A172 (cell line): ENCODE measurements around the gene RNF212. TPM values are rescaled to one million over a fixed set of nuclear protein-coding genes. Genes with fewer than 3 reads are reported as not detected.
A peak's percentile ranks its signal among the peaks of the same experiment; 100 is the strongest.

Source experiments
- DNase-seq: peaks from one replicate; pipeline ENCODE4 v3.0.0-alpha.2; 2015; ENCODE audit warnings: low spot score
- total RNA-seq: library from RNA; depleted of rRNA; stranded (reverse); fragments of >200 nt; shearing (Covaris generic); gene quantifications from 2 replicates; pipeline ENCODE4 v1.2.3, GENCODE V29; 2014

RNF212 gene
- total RNA-seq, 1 experiment from 2014 or later = not detected

DNA sequence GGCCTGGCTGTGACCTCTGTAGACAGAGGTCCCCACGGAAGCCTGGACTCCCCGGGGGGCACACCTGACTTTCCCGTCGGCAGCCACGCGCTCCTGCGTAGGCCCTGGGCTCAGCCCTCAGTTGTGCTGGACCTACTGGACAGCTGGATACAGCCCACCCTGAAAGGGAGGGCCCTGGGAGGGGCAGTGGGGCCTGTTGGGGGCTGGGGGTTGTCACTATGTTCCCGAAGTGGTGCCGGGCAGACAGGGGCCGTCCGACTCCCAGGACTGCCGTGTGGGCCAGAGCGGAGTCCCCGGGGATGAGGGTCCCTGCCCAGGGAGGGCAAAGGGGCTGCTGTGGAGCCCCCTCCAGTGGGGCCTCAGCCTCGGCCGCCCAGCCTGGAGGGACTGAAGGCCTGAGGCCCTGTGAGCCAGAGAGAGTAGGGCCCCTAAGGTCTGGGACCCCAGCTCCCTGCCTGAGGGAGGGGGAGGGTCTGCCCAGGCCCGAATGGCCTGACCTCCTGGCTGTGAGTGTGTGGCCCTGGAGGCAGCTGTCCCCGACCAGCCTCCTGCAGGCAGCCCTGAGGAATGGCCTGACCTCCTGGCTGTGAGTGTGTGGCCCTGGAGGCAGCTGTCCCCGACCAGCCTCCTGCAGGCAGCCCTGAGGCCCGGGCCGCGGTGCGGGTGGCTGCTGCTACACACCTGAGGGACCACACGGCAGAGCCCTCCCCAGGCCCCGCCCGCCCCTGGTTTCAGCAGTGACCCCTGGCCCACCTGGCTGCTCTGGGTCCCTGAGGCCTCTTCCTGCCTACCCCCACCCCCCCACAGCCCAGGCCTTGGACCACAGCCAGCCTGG lies 76.2 kb downstream of the RNF212 start:
- DNase-seq = no peak

DNA sequence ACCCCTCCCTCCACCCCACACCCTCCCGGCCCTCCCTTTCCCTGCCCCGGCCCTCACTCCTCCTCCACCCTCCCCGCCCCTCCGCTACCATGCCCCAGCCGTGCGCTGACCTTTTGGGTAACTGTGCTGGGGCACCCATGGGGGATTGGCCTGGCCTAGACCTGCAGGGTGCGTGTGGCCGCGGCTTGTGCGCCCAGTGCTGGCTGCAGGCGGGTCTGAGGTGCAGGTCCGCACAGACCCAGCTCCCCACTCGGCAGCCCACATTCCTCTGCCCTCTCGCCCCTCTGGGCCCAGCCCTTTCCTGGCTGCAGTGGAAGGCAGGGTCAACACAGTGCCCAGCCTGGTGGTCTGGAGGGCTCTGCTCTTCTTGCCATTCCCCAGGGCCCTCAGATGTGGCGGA lies 77.3 kb downstream of the RNF212 start:
- no peak for DNase-seq

DNA sequence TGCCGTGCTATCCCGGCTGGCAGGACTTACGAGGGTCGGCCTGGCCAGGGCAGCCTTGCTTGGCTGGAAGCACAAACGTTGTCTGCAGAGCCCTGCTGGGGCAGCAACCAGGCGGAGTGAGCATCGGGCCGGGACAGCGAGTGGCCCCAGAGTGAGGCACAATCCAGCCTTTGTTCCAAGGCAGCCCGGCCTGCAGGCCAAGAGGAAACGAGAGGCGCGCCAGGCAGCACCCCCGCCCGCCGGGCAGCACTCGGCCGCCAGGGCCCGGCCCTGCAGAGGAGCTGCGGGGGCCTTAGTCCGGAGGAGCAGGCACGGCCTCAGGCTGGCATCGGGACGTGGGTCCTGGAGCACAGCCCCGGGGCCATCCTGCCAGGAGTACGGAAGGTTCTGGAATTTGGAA lies 77.9 kb downstream of the RNF212 start:
- DNase-seq = no peak

DNA sequence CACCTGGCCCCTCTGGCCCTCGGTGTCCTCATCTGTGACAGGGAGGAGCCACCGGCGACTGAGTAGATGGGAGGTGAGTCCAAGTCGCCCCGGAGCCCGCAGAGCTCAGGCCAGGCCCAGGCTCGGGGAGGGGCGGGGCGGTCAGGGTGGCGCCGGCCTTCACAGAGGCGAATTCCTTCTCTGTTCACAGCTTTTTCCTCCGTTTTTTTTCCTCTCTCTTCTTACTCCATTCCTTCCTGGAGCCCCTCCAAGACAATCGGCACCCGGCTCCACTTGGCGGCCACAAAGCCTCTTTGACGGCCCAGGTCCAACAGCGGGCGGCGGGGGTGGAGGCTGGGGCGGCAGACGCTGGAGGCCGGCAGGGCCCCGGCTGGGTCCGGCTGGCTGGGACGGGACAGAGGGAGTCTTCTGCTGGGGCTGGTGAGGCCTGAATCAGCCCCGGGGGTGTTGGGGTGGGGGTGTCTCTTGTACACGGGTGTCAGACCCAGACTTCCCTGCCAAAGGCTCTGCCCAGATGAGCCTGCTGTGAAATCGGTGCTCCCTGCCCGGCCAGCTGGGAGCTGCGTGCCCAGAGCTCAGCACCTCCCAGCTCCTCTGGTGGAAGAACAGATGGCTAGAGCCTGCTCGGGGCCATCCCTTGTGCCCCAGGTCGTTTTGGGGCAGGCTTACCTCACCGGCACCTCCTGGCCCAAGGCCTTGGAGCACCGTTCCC lies 79.4 kb downstream of the RNF212 start:
- peak; percentile 52 for DNase-seq

DNA sequence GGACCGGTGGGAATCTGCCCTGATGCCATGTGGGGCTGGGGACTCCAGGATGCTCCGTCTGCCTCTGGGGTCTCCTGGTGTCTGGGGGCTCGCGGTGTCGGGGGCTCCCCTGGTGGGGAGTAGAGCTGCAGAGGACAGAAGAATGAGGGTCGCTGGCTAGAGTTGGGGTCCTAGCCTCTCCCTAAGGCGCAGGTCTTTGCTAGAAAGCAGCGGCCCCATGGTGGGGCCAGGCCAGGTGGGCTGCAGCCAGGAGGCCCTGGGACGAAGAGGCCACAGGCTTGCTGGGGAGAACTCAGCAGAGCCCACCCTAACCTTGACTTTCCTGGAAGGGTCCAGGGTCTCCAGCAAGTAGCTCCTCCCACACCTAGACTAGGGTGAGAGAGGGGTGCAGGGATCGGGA lies 80.5 kb downstream of the RNF212 start:
- DNase-seq = no peak

DNA sequence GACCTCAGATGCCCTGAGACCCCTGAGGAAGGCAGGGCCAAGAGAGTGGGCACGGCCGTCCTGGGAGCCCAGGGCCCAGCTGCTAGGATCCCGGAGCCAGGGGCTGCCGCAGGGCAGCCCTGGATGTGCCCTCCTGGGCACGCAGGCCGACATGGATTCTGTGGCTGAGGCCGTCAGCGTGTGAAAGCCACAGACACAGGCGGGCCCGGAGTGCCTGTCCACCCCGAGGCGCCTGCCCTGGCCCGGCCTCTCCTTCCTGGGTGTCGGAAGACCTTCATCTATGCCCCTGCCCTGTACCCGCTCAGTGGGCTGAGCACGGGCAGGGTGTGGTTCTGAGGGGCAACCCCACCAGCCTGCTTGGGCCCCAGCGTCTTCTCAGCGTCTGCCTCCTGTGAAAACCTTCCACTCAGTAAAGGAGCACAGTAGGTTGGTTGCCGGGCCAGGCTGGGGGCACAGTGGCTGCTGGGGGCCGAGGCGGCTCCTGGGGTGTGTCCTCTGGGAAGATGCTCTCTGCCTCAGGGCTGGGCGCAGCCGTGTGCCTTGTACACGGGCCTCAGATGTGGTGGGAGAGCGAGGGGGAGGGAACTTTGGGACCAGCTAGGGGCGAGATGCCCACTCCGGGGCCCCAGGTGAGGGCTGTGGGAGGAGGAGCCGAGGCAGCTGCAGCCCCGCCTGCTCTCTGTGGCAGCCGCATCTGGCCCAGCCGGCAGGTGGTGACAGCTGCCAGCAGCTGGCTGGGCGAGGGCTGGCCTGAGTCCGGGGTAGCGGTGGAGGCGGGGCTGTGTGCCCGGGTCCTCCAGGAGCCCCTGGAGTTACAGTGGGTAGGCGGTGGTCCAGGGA lies 81.2 kb downstream of the RNF212 start:
- DNase-seq = no peak

DNA sequence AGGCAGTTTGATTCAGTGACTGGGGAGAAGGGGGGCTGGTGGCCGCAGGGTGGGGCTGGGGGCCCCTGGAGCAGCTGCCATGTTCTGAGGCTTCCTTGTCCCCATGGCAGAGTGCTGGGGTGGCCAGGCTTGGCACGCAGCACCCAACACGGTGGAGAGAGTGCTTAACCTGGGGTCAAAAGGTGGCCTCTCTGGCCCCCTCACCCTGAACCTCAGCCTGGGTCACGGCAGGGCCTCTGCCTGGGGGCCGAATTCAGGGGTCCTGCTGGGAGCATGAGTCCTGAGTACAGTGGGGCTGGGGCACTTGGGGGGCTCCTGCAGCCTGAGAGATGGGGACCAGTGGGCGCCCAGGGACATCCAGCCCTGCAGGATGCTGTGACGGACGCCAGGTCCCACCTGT lies 82.0 kb downstream of the RNF212 start:
- no peak for DNase-seq

DNA sequence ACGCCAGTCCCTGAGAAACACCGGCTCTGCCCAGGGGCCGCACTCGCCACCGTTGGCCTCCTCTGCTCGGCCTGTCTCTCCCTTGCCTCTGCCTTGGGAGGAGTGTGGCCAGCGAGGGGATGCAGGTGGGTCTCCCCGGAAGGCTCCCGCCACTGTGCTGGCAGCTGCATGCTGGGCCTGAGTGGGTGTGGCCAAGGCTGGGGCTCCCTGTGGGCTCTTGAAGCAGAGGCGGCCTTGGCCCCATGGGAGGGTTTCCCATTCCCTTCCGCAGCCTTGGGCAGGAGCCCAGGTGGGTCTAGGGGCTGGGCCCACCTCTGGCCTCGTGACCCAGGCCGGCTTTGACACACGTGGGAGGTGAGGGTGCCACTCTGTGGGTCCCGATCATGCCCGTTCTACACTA lies 82.8 kb downstream of the RNF212 start:
- no peak for DNase-seq

DNA sequence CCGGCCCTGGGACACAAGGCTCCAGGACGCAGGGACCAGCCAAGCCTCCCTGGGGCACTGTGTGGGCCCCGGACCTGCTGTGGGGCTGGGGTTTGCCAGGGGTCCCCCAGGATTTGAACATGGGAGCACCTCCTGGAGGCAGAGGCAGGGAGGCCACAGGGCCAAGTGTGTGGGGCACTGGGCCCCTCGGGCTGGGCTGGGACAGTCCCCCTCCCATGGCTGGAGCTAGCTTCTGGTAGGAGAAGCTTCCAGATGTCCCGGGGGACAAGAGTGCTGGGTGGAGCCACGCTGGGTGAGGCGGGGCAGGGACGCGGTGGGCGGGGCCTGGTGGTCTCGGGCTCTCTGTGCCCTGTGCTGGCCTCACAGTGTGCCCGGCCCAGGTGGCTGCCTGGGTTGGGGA lies 83.3 kb downstream of the RNF212 start:
- DNase-seq = no peak

DNA sequence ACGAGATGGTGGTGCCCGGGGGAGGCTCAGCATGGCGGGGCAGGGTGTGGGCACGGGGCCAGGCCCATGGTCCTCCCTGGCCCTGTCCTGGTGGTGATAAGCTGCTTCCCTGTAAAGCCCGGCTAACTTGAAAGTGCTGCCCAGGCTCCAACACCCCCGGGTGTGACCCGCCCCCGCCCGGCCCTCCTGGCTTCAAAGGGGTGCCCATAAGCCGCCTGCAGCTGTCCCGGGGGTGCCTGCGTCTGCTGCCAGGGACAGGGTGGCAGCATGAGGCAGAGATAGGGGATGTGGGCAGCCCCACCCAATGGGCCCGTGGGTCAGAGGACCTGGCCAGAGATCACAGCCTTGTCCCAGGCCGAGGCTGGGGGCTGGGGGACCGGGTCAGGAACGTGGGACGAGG lies 83.8 kb downstream of the RNF212 start:
- no peak for DNase-seq

DNA sequence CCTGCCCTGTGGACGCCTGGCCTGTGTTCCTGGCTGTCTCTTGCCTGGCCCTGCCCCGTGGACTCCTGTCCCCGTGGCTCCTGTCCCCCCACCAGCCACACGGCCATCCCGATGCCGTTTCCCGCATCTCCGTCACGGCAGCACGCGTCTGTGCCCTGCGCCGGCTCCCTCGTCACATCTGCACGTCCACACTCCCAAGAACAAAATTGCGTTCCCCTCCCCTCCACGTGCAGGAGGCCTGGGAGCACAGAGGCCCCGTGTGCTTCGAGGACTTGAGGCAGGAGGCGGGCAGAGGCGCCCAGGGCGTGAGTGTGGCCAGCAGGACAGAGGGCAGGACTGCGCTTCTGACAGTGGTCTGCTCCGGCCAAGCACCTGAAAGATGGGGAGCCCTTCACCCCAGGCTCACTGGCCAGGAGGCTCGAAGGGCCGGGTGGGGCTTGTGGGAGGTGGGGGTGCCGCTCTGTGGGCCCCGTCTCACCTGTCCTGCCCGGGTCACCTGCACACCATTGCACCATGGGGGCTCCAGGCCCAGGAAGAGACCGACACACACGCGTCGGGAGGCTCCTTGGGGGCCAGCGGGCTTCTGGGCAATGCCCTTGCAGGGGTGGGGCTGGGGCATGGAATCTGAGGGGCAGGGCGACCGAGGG lies 84.7 kb downstream of the RNF212 start:
- DNase-seq = no peak

DNA sequence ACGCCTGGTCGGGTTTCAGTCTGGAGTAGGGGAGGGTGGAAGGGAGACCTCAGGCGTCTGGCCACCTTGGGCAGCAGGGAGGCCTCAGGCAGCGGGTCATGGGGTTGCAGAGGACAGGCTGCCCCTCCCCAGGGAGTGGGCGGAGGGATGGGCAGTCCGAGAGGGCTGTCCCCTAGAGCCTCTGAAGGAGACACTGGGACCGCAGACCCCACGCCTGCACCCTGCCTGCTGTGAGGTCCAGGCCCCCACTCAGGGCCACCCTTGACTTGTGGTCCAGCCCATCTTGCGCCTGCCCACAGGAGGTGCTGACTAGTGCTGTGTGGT lies 85.5 kb downstream of the RNF212 start:
- no peak for DNase-seq

DNA sequence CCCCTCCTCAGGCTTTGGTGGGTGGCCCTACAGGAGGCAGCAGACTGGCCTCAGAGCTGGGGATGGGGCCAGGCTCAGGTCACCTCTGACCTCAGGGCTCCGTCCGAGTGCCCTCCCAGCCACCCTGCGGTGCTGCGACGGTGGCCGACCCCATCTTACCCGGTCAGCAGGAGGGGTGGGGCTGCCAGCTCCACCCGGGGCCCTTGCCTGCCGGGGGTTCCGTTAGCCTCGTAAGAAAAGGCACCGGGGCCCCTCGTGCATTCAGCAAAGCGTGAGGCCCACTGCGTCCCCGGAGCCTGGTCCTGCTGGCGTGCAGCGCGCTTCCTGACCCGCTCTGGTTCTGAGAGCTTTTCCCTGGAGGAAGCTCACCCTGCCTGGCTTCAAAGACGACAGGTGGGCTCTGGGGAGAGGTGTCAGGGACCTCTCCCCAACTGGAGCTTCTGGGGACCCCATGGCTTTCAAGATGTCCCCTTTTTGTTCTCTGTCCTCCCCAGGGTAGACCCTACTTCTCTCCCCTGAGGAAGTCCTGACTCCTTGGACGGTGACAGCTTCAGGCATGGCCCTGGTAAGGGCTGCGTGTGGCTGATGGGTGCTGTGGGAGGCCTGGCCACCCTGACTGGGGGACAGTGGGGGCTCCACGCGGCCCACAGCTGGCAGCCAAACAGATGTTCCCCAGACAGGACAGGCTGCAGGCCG lies 86.0 kb downstream of the RNF212 start:
- DNase-seq = no peak

DNA sequence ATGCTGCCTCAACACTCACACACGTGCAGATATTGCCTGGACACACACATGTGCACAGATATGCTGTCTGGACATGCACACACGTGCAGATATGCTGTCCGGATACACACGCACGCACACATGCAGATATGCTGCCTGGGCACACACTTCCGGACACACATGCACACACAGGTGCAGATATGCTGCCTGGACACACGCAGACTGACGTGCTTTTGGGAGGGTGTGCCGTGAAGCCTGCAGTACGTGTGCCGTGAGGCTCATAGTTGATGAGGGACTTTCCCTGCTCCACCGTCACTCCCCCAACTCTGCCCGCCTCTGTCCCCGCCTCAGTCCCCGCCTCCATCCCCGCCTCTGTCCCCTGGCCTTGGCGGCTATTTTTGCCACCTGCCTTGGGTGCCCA lies 87.2 kb downstream of the RNF212 start:
- peak; percentile 45 for DNase-seq

DNA sequence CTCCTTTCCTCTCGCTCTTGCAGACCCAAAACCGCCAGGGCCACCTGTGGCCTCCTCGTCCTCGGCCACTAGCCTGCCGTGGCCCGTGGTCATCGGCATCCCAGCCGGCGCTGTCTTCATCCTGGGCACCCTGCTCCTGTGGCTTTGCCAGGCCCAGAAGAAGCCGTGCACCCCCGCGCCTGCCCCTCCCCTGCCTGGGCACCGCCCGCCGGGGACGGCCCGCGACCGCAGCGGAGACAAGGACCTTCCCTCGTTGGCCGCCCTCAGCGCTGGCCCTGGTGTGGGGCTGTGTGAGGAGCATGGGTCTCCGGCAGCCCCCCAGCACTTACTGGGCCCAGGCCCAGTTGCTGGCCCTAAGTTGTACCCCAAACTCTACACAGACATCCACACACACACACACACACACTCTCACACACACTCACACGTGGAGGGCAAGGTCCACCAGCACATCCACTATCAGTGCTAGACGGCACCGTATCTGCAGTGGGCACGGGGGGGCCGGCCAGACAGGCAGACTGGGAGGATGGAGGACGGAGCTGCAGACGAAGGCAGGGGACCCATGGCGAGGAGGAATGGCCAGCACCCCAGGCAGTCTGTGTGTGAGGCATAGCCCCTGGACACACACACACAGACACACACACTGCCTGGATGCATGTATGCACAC lies 88.3 kb downstream of the RNF212 start:
- no peak for DNase-seq

DNA sequence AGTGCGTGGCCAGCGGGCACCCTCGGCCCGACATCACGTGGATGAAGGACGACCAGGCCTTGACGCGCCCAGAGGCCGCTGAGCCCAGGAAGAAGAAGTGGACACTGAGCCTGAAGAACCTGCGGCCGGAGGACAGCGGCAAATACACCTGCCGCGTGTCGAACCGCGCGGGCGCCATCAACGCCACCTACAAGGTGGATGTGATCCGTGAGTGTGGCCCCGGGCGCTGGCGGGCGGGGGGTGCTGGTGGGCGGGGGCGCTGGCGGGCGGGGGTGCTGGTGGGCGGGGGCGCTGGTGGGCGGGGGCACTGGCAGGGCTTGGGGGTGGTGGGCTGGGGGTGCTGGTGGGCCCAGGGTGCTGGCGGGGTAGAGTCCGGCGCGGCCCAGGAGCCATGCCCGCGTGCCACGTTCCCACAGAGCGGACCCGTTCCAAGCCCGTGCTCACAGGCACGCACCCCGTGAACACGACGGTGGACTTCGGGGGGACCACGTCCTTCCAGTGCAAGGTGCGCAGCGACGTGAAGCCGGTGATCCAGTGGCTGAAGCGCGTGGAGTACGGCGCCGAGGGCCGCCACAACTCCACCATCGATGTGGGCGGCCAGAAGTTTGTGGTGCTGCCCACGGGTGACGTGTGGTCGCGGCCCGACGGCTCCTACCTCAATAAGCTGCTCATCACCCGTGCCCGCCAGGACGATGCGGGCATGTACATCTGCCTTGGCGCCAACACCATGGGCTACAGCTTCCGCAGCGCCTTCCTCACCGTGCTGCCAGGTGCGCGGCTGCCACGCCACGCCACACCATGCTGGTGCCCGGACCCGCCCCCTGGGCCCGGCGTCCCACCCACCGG lies 89.2 kb downstream of the RNF212 start:
- no peak for DNase-seq

DNA sequence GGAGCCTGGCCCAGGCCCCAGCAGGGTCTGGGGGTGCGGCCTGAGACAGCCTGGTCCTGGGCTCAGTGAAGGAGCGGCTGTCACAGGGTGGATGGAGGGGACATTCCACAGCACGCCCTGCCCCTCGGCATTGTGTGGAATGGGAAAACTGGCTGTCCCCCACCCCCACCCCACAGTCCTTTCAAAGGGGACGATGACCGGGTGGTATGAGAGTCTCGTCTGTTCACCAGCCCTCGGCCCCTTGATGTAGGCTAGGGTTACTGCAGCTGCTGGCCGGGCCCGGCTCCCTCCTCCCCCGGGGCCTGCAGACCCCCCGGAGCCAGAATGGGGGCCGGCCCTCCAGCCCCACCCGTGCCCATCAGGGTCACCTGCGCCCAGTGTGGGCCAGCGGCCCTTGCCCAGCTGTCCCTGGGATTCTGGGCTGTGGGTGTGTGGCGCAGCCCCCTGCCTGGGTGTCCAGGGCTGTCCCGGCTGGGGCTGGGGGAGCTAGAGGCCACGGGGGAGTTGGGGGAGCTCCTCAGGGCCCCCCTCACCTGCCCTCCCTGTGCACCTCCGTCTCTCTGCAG lies 90.2 kb downstream of the RNF212 start:
- DNase-seq = no peak

DNA sequence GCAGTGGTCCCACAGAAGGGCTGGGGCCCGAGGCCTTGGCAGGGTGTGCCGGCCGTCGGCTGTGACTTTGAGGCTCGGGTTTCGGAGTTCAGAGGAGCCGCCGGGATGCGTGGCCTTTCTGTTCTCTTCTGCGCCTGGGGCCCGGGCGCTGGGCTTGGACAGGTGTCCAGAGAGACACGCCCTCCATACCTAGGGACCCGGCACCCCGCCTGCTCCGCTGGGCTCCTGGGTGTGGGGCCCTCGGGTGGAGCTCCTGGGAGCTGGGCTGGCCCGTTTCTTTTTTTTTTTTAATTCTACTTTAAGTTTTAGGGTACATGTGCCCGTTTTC lies 90.7 kb downstream of the RNF212 start:
- no peak for DNase-seq

DNA sequence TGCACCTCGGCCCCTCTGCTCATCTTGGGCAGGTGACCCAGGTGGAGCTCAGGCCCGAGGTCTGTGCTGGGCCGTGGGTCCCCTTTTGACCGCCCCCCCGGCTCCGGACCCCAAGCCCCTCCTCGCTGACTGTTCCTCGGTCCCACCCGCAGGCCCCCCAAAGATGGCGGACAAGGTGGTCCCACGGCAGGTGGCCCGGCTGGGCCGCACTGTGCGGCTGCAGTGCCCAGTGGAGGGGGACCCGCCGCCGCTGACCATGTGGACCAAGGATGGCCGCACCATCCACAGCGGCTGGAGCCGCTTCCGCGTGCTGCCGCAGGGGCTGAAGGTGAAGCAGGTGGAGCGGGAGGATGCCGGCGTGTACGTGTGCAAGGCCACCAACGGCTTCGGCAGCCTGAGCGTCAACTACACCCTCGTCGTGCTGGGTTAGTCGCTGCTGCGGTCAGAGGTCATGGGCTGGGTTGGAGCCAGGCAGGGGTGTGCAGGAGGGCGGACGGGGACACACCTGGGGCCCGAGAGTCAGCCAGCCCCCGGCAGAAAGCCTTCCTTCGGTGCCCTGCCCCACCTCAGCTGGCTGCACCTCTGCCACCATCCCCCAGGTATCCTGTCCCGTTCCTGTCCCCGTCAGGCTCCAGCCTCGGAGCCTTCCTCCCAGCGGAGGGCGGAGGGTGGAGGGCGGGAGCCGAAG lies 91.2 kb downstream of the RNF212 start:
- no peak for DNase-seq
